CD4-positive, alpha-beta T cell treated with Interleukin-12 subunit alpha and Interleukin-12 subunit beta, for 1 hour (primary cell): ENCODE measurements around the gene CRYBA2.

Experiments
- DNase-seq: peaks from one replicate; pipeline ENCODE4 v3.0.0-alpha.2; 2020

The CRYBA2 gene

DNA sequence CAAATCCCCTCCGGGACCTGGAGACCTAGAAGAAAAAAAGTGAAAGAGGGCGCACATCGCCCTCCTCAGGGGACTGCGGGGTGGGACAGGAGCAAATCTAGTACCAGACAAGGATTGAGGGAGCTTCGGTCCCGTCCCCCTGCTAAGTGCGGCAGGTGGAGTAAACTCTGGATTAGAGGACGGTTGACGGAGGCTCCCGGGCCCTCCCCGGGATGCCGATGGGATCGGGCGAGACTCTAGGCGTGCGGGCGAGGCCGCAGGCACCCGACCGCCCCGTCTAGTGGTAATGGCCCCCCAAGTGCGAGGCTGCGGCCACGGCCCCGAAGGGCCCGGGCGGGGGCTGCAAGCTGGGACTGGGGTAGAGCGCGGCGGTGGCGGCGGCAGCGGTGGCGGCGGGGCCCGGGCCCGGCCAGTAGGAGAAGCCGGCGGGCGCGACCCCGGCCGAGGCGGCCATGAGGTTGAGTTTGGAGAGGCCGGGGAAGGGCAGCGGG, 11.8 kb downstream of the CRYBA2 start:
- DNase-seq = no peak

GRCh38 chr2:218980735-218981389, 12.4 kb downstream of the CRYBA2 start:
- DNase-seq = no peak

- peak; percentile 84 for DNase-seq
Measured at GRCh38 chr2:218979846-218980734, 13.1 kb downstream of the CRYBA2 start.

DNA sequence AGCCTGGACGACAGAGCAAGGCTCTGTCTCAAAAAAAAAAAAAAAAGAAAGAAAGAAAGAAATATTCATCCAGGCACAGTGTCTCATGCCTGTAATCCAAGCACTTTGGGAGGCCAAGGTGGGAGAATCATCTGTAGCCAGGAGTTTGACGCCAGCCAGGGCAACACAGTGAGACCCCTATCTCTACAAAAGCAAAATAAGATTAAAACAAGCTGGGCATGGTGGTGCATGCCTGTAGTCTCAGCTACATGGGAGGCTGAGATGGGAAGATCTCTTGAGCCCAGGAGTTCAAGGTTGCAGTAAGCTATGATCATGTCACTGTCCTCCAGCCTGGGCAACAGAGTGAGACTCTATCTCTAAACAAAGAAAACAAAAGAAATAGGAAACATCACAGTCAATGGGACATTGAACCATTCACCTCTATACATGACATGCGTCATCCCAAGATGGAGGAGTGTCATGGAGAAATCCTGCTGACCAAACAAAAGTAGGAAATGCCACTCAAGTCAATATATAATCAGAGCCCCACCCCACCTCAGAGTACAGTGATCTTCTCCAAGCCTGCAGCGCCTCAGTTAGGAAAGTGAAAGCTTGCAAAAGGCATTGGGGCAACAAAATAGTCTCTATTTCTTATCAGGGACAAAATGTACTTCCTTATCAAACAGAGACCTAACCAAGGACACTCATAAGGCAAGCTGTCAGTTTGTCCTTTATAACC, 18.0 kb downstream of the CRYBA2 start:
- DNase-seq = no peak

DNA sequence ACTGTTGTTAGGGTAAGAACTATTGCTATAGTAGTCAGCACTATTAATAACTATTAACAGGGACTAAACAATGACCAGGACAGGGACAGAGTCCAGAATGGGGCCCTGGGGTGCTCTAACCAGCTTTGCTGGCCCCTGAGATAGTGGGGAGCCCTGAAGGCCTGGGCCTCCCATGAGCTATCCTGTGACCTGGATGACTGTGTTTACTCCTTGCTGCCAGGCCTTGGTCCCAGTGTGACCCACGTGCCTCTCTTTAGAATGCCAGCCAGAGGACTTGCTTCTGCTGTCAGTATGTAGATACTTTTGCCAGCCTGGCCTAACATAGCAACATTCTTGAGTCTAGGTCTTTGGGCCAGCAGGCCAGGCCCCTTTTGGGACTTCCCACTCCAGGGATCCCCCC, 22.3 kb downstream of the CRYBA2 start:
- no peak for DNase-seq

GRCh38 chr2:218964041-218964771, 29.0 kb downstream of the CRYBA2 start:
- no peak for DNase-seq

DNA sequence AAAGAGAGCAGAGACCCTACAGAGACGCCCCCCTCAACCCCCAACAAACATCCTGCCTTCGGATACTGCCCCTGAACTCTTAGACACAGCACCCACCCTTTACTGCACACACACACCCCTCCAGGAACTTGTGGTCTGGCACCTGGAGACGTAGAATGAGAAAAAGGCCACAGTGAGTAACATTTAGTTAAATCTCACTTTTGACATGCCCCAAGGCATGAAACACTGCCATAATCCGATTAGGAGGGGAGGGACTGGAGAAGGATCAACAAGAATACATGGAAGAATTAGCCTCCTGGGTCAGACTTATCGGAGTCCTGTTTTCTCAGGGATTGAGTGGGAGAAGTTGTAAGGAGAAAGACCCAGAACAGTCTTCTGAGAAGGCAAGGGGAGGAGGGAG, 29.6 kb downstream of the CRYBA2 start:
- no peak for DNase-seq

GRCh38 chr2:218962859-218963492, 30.2 kb downstream of the CRYBA2 start:
- DNase-seq = peak; percentile 43

DNA sequence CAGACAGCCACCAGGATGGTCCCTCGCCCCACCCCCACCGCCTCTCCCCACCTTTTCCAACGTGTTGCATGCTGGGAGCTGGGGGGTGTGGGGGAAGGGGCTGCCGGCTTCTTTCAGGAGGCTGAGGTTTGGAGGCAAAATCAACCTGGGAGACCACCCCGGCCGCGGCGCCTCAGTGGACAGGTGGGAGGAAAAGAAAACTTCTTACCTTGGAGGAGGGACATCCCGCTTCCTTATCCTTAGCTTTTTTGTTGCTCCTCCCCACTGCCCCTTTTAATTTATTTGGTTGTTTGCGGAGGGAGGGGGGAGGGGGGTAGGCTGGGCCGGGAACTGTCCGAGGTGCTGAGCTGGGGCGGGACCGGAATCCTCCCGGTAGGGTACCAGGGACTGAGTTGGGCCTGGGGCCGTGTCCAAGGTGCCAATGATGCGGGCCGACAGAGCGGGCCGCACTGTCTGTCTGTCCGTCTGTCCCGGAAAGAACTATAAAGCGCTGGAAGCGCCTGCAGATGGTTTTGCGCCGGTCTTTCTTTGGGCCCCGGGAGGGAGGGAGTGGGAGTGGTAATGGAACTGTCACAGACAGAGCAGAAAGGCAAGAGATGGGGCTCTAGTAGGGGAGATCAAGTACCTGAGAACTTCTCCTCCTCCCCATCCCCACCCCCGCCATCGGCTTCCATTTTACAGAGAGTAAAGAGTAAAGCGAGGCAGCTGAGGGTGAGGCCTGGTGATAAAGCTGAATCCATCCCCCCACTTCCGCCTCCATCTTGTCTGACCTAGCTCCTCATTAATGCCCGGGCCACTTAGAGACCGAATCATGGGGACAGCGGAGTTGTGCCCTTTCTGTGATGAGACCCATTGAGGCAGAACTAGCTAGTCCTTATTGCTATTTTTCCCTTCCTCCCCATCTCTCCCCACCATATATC, 31.3 kb downstream of the CRYBA2 start:
- no peak for DNase-seq

DNA sequence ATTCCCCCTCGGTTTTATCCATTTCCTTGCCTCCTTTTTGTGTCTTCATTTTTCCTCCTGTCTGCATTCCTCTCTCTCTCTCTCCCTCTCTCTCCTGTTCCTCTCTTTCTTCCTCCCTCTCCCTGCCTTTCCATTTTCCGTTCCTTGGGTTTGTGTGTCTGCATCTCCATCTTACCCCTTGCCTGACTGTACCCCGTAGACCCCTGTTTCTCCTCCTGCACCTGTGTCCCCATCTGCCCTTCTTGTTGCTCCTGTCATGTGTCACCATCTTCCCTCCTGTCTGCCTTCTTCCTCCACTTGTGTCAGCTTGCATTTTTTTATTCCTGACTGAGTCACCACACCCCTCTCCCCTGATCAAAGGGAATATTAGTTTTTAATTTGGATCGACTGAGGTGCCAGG, 32.0 kb downstream of the CRYBA2 start:
- no peak for DNase-seq

- DNase-seq = no peak
Measured at GRCh38 chr2:218960309-218961165, 32.7 kb downstream of the CRYBA2 start.

- DNase-seq = no peak
Measured at GRCh38 chr2:218959761-218960308, 33.4 kb downstream of the CRYBA2 start.

- DNase-seq = peak; percentile 70
Measured at GRCh38 chr2:218959141-218959731, 34.0 kb downstream of the CRYBA2 start, which contains the start of gene CDK5R2. Gene CDK5R2, plus strand, starts transcription at chr2:218959666. Its CDS starts 155 bp downstream, at chr2:218959821.

- no peak for DNase-seq
Measured at GRCh38 chr2:218958276-218958675, 34.9 kb downstream of the CRYBA2 start.

- no peak for DNase-seq
Measured at GRCh38 chr2:218957671-218958070, 35.6 kb downstream of the CRYBA2 start.

- no peak for DNase-seq
Measured at GRCh38 chr2:218956039-218956438, 37.2 kb downstream of the CRYBA2 start.

- no peak for DNase-seq
Measured at GRCh38 chr2:218954541-218955300, 38.5 kb downstream of the CRYBA2 start.

DNA sequence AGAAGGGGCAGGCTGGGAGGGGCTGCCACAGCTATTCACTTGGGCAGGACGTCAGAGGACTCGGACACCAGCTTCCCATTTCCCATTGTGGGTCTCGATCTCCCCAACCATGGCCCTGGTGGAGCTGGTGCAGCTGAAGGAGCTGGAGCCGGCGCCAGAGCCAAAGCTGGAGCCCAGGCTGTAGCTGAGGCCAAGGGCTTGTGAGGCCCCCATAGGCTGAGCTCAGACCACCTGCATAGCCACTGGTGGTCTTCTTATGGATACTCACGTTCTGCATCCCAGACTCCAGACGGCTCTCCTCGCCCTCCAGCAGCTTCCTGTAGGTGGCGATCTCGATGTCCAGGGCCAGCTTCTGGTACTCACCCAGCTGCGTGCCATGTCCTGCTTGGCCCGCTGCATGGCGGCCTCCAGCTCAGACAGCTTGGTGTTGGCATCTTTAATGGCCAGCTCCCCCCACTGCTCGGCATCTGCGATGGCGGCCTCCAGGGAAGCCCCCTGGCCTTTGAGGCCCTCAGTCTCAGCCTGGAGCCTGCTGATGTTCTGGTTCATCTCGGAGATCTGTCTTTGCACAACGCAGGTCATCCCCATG, 39.8 kb downstream of the CRYBA2 start:
- DNase-seq = no peak
